NOMO-1 treated with DMSO at 0.1 percent for 48 hours (cell line): Measurements from ENCODE around the gene HES5.
"Not testable (repeated sequence)": the region's sequence is repeated elsewhere in the genome, so short reads cannot be mapped to it uniquely, and the experiment has no call there.

Experiments used
- DNase-seq: peaks from one replicate; lab custom pipeline; 2025; ENCODE audit not compliant: unreplicated experiment; lab: John Stamatoyannopoulos, UW

The HES5 gene, protein sequence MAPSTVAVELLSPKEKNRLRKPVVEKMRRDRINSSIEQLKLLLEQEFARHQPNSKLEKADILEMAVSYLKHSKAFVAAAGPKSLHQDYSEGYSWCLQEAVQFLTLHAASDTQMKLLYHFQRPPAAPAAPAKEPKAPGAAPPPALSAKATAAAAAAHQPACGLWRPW

DNA sequence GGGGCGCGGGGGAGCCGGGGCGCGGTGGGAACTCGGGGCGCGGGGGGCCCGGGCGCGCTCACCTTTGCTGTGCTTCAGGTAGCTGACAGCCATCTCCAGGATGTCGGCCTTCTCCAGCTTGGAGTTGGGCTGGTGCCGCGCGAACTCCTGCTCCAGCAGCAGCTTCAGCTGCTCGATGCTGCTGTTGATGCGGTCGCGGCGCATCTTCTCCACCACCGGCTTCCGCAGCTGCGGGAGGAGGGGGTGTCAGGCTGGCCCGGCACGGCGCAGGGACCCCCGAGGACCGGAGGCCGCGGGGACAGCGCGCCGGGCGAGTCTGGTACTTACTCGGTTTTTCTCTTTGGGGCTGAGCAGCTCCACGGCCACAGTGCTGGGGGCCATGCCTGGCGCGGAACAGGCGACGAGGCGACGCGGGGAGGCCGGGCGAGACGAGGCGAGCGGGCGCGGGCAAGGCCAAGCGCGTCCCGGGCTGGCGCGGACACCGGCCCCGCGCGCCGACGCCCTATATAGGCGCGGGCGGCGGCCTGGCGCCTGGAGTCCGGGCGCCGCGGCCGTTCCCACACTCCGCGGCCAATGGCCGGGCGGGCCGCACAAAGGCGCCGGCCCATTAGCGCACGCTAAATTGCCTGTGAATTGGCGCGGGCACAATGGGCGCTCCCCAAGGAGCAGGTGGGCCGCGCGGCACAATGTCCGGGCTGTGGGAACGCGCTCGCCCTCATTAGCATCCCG, at the start of gene HES5:
TSS of gene HES5 (minus strand) at position 480 of the 729 bp plus-strand sequence. CDS start at position 381, 99 bp downstream.
- no peak for DNase-seq

DNA sequence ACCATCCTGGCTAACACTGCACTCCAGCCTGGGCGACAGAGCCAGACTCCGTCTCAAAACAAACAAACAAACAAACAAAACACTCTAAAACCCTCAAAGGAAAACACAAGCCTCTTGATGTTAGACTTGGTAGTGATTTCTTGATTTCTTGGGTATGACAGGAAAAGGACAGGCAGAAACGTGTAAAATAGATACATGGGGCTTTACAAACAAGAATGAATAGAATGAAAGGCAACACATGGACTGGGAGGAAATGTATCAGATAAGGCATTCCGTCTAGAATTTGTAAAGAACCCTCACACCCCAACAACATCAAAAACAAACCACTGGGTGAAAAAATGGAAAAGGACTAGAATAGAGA, 48.7 kb upstream of the HES5 start:
- DNase-seq: no peak

DNA sequence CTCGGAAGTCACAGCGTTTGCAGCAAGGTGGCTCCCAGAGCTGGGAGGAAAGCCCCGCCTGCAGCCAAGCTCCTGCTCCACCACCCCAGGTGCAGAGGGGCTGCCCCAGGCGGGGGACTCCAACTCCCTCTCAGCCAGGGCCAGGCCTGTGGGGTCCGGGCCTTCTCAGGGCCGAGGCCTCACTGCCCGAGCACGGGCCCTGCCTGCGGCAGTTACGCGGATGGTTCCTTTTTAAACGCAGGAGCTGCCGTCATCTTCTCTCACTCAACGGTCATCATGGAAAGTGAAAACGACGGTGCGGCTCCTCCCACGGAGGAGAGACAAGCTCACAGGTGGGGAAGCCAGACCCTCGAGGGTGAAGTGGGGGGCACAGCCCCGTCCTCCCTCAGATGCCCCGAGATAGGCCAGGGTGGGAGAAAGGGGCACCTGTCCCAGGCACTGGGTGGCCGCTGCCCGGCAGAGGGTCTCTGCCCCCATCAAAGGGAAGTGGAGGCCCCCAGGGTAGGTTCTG, 47.6 kb upstream of the HES5 start:
- DNase-seq: not testable (repeated sequence)

DNA sequence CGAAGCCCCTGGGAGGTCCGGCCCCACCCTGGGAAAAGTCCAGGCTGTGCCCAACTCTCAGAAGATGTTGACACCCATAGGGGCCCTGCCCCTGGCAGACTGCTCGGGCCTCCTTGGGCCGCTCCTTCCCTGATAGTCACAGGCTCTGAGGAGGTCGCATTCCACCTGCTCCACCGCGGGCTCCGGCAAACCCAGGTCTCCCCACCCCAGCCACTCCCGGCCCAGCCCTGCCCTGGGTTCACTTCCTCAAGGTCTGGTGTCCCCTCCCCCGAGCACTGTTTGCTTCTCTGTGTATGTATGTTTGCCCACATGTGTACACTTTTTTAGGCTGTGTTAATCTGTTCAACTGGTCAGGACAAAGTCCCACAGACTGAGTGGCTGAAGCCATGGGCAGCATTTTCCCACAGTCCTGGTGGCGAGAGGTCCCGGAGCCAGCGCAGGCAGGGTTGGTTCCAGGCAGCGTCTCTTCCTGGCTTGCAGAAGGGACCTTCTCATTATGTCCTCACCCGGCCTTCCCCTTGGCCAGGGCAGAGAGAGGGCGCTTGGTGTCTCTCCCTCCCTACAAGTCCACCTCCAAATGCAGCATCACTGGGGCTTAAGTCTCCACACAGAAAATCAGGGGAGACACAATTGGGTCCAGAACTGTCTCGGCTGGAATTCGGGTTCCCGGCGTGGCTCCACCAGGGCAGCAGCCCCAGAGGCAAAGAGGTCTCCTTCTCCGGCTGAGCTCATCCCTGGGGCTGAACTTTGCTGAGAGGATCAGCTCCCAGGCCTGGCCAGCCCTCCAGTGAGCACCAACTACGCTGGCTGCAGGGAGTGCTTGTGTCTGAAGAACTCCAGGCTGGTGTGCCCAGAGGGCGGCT, 46.0 kb upstream of the HES5 start:
- no peak for DNase-seq

DNA sequence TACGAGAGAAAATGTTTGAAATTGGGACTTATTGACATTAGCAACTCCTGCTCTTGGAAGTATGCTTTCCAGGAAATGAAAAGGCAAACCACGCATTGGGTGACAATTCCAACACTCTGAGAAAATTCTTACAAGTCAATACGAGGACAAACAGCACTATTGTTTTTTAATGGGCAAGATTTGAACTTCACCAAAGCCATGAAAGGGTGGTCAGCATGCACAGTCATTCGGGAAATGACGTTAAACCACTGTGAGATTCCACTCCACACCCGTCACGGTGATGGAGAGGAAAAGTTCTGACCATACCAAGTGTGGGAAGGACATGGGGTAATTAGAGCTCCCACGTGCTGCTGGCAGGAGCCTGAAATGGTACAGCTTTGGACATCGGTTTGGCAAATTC, 44.3 kb upstream of the HES5 start:
- no peak for DNase-seq

DNA sequence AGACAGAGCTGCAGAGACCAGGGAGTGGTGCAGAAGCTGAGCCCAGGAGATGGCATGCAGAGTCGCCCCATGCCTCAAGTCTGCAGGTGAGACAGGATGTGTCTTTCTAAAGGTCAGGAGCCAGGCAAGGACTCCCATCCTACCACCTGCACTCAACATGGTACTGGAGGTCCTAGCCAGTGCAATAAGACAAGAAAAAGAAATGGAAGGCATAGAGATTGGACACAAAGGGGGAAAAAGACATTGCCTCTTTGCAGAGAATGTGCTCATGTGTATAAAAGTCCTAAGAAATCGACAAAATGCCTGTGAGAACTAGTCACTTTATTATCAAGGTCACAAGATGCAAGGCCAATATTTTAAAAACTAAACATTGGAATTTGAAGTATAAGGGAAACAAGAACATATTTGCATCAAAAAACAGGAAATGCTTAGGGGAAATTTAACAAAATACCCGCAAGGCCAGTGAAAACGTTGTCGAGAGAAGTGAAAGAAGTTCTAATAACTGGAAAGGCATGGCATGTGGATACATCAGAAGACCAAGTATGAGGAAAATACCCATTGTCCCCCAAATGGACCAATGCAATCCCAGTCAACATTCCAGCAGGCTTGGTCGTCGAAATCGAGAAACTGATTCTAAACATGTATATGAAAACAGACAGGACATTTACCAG, 43.3 kb upstream of the HES5 start:
- no peak for DNase-seq

DNA sequence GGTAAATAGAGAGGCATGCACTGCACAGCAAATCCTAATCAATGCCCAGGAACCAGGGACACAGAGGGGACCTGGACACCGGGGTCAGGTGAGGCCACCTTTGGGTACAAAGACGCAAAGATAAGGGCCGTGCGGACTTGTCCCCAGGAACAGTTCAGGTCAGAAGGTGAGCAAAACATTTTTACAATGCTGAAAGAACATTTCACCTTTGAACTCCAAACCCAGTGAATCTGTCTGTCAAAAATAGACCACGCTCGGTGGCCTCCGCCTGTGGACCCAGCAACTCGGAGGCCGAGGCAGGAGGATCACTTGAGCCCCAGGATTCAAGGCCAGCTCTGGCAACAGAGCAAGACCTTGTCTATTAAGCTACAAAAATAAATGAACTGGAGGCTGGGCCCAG, 41.3 kb upstream of the HES5 start:
- no peak for DNase-seq

DNA sequence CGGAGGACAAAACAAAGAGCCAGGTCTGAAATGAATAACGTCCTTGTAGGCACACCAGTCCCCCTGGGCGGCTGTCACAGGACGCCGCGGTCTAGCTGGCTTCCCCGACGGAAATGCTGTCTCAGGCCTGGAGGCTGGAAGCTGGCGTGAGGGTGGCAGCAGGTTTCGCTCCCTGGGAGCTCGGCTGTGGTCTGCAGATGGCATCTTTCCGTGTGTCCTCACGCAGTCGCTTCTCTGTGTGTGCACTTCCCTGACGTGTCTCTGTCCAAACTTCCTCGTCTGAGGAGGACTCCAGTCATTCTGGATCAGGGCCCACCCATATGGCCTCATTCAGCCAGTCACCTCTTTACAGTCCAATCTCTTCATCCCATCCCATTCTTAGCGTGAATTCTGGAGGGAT, 40.3 kb upstream of the HES5 start:
- DNase-seq: no peak

DNA sequence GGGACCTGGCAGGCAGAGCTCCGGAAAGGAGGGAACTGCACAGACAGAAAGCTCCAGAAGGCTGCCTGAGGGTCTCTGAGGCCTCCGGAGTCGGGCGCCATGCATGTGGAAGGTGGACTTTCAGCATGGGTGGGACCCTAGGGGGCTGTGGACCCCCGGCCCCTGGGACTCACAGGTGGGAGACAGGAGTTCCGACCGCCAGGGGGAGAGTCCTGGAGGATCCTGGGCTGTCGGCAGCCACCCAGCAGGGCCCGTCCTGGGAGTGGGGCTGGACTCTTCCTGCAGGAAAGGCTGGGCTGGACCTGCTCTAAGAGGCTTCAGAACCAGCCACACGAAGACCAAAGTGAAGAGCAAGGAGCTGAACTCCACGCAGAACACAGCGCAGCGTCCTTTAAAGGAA, 39.6 kb upstream of the HES5 start:
- not testable (repeated sequence) for DNase-seq

DNA sequence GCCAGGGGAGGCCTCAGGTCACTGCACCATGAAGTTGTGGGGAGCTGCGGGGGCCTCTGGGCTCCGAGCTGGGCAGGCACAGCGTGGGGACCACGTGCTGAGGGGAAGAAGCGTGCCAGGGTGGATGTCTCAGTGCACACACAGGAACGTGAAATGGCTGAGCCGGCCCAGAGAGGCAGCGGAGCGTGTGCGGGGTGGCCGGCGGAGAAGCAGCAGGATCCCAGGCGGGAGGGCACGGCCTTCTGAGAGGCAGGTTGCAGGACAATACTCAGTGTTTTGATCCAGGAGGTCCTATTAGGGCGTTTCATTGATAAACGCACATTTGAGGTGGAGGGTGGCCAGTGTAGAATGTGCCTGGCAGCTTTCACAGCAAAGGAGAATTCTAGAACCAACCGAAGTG, 39.0 kb upstream of the HES5 start:
- DNase-seq: no peak

DNA sequence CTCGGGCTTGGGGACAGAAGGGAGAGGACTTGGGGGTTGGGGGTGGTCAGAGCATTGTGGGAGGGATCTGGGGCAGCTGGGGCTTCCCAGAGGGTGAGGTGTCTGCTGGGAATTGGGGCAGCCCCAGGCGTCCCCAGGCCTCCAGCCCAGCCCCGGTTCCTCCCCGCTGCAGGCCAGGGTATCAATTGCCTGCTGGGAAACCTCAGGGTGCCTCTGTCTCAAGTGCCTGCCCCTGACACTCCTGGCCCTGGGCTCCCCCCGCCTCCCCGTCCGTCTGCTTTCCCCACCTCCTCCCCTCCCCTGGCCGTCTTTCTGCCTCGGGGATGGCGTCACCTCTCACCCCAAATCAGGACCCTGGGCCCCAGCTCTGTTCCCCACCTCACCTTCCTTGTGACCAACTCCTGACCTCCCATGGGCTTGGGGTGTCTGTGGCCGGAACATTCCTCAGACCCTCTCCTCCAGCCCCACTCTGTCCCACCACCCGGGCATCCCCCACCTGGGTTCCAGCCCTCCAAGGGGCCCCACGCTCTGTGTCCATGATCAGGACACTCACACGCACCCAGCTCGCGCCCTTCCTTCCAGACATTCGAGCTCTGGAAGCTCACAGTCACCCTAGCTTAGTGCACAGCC, 38.2 kb upstream of the HES5 start:
- DNase-seq: not testable (repeated sequence)

DNA sequence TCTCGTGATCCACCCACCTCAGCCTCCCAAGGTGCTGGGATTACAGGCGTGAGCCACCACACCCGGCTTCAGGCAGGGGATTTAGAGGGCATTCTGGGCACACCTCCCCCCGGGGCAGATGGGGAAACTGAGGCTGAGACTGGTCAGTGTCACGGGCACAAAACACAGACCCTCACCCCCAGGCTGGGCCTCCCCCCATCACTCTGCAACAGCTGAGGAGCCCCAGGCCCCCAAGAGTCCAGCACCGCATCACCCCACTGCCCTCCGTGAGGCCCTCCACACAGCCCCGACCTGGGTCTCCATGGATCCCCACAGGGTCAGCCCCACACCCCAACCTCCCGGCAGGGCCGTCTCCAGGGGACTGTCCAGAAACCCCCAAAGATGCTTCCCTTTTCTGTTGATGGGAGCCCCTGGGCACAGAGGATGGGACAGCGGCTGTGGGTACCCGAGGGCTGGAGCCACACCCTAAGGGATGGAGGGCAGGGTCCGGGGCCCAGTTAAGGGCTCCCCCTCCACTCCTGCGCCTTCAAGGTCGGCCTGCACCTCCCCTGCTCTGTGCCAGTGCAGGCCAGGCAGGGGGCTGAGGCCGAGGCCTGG, 37.1 kb upstream of the HES5 start:
- DNase-seq: no peak

DNA sequence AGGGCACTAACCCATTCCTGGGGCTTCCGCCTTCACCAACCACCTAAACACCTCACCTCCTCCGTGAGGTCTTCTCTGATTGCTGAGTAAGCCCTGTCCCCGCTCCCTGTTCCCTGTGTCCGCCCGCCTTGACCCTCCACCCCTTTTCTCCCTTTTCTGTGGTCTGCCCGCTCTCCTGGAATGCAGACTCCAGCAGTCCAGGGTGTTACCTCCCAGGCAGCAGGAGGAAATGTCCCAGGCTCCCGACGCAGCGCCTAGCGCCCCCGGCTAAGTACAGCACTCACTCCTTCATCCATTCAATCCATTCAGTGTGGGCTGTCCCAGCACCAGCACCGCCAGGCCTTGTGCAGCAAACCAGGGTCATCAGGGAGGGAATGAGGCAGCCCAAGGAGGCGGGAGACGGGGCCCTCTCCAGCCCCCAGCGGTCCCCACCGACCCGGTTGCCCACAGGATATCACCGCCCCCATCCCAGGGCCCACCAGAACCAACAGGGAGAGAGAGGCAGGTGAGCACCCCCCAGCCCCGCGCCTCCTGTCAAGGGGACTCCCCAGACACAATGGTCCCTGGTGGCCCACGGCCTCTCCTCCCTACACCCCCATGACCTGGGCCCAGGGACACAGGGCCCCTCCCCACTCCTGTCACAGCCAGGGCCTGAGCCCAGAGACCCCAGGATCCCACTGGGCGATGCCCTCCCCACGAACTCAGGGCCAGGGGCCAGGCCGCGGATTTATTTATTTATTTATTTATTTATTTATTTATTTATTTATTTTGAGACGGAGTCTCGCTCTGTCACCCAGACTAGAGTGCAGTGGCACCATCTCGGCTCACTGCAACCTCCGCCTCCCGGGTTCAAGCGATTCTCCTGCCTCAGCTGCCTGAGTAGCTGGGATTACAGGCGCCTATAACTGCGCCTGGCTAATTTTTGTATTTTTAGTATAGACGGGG, 36.3 kb upstream of the HES5 start:
- DNase-seq: no peak

DNA sequence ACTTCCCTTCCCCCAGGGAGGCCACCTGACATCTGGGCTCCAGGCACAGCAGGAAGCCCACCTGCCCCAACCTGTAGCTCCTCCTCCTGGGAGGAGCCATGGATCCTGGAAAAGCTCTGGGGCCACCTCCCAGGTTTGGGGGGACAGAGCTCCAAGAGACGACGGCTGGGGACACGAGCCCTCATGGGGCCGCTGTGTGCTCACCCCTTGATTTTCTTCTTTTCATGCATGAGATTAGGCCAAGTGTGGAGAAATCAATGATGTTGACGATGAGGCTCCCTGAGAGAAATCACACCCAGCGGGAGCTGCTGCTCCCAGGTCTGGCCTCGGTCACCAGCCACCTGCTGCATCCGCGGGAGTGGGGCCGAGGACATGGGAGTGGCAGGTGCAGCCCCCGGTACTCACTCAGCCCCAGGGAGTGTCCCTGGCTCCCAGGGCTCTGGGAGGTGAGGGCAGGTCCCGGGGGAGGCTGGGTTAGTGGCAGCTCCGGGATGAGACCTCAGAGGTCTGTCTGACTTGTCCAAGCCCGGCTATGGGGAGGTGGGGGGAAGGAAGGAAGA, 34.8 kb upstream of the HES5 start:
- no peak for DNase-seq

DNA sequence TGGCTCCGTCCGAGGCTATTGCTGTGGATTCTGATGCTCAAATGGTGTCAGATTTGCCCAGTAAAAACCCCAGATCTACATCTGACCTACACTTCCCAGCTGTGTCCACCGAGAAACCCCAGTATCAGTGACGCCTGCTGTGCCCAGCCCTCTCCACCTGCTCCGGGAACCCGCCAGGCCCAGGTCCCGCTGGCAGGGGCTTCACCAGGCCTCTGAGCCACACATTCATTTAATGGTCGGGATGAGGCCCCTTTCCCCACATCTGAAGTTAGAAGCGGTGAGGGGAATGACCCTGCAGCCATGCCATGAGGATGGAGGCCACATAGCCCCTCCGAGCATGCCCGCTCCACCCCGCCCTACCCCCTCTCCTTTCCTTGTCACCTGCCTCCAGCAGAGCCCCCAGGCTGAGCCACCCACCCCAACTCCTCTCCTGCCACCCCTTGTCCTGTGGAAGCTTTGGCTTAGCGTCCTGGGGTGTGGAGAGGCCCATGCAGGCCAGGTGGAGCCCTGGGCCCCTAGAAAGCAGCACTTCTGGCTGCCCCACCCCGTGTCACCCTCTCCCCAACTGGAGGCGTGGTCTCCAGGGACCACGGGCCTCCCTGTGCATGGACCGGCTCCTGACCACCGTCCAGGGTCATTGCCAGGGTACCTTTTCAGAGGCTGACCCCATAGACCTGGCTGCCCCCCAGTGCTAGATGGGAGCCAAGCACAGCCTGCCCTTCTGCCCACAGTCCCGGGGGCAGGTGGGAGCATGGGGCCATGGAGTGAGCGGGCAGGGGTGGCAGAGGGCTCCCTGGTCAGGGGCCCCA, 34.1 kb upstream of the HES5 start:
- no peak for DNase-seq

DNA sequence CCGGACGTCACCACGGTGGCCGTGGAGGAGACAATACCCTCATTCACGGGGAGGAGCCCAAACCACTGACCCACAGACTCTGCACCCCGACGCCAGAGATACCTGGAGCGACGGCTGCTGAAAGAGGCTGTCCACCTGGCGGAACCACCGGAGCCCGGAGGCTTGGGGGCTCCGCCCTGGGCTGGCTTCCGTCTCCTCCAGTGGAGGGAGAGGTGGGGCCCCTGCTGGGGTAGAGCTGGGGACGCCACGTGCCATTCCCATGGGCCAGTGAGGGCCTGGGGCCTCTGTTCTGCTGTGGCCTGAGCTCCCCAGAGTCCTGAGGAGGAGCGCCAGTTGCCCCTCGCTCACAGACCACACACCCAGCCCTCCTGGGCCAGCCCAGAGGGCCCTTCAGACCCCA, 33.1 kb upstream of the HES5 start:
- no peak for DNase-seq

DNA sequence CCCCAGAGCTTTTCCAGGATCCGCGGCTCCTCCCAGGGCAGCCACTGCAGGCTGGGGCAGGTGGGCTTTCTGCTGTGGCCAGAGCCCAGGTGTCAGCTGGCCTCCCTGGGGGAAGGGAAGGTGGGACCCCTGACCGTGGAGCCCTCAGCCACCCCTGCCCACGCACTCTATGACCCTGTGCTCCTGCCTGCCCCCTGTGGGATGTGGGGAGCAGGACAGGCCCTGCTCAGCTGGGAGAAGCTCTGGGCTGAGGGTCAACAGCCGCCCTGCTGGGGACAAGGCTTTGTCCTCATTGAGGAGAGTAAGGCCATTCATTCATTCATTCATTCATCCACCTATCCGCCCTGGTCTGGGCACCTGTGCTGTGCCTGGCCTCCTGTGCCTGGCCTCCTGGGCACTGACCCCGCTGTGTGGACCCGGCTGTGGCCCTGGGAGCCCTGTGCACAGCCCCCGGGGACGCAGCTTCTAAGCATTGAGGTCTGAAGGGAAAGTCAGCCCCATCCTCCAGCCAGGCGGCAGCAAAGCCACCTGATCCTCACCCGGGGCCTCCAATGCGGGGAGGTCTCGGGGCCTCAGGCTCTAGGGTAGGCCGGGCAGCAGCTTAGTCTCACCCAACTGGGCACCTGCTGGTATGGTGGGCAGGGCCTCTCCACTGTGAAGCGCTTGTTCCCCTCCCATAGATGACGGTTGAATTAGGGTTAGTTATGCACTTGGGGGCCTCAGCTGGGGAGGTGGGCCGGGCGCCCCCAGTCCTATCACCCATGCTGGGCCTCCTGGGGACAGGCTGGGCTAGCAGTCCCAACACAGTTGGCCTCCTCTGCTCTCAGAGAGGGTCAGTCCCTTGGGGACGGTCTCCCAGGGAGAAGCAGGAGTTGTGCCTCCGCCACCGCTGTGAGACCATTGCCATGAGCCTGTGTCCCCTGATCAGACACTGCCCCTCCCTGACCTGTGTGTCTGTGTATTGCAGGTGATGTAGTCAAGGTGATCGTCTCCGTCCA, 32.1 kb upstream of the HES5 start:
- DNase-seq: no peak
